ENCODE measurements around the gene PHF2.
"Not testable (repeated sequence)": the region's sequence is repeated elsewhere in the genome, so short reads cannot be mapped to it uniquely, and the experiment has no call there.

PHF2 gene

DNA sequence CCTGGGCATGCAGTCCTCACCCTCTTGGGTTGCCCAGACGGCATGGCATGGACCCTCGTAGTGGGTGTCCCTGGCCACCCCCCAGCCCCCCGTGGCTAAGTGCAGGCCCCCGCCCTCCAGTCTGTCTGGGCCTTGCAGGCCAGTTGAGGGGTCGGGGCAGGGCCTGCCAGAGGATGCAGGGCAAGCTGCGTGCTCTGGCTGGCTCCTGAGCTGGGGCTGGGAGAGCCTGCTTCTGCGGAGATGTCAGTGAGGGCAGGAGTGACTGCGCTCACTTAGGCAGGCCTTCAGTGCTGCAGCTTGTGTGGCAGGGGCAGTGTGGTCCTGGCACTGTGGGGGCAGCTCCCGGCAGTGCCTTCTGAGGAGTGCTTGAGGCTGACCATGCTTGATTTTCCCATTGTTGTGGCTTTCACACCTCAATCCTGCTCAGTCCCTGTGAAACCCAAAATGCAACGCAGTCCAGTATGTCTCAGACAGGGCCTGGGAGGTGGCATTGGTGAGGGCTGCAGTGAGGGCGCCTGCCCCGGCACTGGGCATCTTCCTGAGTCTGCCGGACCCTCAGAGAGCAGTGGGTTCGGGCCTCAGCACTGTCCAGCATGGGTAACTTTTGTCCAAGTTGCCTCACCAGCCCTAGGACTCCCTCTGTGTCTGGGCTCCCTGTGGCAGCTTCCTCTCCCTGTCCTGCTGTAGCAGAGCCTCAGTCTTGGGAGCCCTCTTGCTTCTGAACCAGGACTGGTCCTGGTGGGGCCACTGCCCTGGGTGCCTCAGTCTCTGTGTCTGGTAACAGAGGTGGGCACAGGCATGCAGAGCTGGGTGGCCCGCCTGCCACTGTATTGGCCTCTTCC, 93.0 kb downstream of the PHF2 start:
- DNase-seq: no peak

GRCh38 chr9:93669958-93670207, 93.5 kb downstream of the PHF2 start:
- no peak for DNase-seq

DNA sequence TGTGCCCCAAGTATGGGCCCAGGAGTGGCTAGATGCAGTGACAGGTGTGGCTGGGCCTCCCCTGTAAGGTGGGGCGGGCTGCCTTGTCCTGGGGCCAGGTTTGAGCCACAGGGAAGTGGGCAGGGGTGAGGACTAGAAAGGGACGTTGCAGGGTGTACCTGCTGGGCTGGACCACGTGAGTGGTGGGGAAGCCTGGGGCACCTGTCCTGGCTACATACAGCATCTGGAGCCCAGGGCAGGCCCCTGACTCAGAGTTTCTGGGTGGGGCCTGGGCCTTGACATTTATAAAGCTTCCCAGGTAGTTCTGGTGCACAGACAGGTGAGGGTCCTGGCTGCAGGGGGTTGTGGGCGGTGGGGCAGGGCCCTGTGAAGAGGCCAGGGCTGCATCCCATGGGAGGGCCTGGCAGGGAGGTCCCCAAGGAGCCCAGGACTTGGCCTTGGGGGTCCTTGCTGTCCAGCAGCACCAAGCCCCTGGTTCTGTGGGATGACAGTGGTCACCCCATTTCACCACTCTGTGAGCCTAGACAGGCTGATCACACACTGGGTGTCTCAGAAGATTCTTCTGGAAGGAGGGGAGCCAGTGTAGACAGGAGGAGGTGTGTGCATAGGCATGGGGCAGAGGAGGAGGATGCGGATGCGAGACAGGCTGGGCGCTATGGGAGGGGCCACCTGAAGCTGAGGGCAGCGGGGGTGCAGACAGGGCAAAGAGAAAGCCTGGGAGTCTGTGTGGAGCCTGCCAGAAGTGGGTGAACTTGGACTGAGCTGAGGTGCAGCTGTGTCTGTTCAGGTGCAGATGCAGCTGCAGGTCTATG, 94.0 kb downstream of the PHF2 start:
- no peak for DNase-seq

- no peak for DNase-seq
These were observed 94.6 kb downstream of the PHF2 start for GRCh38 chr9:93671020-93671338.

DNA sequence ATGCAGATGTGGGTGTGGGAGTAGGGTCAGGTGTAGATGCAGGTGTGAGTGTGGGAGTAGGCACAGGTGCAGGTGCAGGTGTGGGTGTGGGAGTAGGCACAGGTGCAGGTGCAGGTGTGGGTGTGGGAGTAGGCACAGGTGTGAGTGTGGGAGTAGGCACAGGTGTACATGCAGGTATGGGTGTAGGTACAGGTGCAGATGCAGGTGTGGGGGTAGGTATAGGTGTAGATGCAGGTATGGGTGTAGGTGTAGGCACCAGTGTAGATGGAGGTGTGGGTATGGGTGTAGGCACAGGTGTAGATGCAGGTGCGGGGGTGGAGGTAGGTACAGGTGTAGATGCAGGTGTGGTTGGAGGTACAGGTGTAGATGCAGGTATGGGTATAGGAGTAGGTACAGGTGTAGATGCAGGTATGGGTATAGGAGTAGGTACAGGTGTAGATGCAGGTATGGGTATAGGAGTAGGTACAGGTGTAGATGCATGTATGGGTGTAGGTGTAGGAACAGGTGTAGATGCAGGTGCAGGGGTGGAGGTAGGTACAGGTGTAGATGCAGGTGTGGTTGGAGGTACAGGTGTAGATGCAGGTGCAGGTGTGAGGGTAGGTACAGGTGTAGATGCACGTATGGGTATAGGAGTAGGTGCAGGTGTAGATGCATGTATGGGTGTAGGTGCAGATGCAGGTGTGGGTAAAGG, 96.1 kb downstream of the PHF2 start:
- DNase-seq: not testable (repeated sequence)

DNA sequence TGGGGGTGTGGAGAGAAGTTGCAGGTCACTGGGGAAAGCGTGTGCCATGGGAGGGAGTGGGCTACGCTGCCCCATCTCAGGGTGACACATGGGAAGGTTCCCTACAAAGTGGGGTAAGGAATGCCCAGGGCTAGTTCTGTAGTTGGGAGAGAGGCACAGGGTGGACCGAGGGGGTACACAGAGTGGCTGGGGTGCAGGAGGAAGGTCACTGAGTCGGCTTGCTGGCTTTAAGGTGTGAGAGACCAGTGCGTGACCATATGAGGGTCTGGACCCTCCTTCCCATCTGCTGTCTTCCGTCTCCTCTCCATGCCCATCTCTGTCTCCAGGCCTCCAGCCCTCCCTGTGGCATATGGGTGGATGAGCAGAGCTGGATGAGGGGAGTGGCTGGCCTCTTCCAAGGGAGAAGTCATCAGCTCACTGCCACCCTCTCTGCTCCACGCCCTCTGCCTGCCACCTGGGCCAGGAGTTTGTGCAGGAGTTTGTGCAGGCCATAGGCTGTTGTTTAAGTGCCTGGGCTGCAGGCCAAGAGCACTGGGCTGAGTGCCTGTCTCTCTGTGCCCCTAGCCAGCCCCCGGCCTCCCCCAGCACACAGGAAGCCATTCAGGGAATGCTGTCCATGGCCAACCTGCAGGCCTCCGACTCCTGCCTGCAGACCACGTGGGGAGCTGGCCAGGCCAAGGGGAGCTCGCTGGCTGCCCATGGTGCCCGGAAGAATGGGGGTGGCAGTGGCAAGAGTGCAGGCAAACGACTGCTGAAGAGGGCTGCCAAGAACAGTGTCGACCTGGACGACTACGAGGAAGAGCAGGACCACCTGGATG, 96.8 kb downstream of the PHF2 start:
- no peak for DNase-seq

GRCh38 chr9:93673839-93674334, 97.5 kb downstream of the PHF2 start:
- DNase-seq: no peak

DNA sequence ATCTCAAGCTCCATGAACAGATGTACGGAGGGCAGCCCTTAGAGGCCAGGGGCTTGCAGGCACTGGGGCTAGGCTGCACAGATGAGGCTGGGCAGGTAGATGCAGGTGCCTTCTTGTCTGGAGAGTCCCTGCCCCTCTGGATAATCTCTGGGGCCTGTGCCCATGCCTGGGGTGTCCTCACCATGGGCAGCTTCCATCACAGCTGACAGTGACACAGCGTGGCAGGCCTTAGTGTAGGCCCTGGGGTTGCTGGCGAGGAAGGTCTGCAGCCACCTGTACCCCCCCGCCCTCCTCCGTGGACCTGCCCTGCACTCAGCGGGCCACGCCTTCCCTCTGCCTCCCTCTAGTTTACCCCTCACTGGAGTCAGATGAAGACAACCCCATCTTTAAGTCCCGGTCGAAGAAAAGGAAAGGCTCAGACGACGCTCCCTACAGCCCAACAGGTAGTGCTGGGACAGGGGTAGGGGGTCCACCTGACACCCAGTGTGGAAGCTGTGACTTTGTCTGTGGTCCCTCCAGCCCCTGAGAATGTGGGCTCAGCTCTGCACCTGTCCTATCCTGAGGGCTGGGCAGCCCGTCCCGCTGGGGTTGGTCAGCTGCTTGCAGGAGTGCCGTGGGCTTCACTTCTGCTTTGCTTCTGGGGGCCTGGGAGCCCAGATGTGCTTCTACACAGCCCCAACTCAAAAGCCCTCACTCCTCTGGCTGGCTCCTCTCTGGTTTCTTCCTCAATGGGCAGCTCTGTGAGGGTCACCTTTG, 98.4 kb downstream of the PHF2 start:
- DNase-seq: no peak

DNA sequence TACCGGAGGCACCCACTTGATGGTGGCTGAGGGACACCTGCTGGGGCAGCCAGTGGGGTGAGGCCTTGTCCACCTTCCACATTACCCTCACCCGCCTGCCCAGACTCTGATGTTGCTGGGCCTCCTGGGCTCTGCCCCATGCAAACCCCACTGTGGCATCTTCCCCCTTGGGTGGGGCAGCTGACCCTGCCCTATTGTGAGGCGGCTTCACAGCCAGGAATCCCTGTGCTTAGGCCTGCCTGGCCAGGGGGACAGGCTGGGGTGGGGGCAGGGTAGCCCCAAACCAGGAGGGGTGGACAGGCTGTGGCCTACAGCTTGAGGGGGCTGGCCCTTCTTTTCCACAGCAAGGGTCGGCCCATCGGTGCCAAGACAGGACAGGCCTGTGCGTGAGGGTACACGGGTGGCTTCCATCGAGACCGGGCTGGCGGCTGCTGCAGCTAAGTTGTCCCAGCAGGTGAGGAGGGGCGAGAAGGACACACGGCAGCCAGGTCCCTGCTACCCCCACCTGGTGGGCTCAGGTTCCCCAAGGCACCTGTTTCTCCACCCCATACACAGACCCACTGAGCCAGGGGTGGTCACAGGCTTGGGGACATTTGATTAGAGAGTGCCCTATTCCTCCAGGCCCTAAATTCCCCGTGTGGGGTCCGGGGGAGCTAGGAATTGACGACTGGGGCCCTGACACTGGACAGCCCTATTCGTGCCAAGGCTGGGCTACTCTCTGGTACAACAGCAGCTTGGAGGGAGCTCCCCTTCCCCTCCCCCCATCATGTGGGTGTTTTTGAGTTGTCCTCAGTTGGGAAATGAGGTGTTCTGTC, 99.2 kb downstream of the PHF2 start:
- no peak for DNase-seq

- DNase-seq: no peak
These were observed 100.1 kb downstream of the PHF2 start for GRCh38 chr9:93676310-93677047.

DNA sequence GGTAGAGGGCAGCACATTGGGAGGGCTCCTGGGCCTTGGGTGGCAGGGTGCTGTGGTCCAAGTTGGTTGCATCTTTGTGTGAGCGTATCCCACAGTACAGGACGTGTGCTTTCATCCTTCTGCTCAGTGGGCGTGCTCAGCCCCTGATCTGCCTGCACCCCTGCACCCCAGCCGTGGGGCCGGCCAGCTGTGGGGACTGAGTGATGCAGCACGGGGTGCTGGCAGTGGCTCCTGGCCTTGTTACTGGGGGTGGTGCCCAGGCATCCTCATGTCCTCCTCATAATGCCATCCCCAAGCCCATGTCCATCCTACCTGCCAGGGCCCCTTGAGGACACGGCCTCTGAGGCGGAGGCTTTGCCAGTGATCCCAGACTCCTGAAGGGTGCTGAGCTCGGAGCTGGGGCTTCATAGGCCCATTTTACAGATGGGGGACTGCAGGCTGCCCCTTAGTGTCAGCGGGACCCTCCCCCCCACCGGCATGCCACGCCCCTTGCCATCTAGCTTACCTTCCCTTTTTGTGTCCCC, 100.7 kb downstream of the PHF2 start:
- no peak for DNase-seq

- no peak for DNase-seq
These were observed 101.3 kb downstream of the PHF2 start for GRCh38 chr9:93677641-93678136.

- no peak for DNase-seq
These were observed 102.0 kb downstream of the PHF2 start for GRCh38 chr9:93678199-93679019.

- DNase-seq: no peak
These were observed 103.4 kb downstream of the PHF2 start for GRCh38 chr9:93679536-93680442.

- DNase-seq: no peak
These were observed 104.3 kb downstream of the PHF2 start for GRCh38 chr9:93680443-93681268.

DNA sequence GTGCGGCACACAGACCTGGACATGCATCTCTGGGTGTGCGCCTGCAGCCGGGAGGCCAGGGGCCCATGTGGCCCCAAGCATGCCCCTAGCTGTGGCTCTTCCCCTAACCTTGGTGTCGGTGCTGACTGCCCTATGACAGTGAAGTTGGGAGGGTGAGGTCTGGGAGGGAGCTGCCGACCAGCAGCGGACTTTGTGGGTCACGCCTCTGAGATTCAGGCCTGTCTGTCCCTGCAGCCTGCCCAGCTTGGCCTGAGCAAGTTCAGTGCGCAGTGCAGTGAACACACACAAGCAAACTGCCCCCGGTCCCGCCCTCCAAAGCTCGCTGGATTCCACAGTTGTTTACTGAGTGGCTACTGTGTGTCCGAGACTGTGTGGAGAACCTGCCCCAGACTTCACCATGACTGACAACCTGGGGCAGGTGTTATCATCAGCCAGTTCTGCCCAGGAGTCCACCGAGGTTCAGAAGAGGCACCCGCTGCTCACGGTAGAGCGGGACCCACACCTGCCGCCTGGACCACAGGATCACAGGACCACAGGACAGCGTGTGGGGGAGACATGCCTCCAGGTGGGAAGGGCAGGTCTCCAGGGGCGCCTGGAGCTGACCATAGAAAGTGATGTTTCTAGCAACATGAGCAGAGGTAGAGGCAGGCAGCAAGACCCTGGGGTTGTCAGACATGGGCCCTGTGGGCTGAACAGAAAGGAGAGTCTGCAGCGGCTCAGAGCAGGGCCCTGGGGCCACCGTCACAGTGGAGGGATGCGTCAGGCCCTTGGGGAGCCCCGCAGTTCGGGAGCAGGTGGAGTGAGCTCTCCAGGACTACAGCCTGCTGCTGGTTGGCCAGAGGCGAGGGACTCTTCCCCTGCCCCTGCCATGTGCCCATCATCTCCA, 105.1 kb downstream of the PHF2 start:
- no peak for DNase-seq
